GM15510 (cell line): ENCODE results near the gene SDC1.

ENCODE experiments used
- POLR2A ChIP-seq: IDR thresholded peaks from 3 replicates; pipeline ENCODE4 v1.6.1; 2011; ENCODE audit warnings: borderline replicate concordance; ENCODE audit not compliant: insufficient read length; ENCODE audit errors: extremely low read depth

The SDC1 gene, protein sequence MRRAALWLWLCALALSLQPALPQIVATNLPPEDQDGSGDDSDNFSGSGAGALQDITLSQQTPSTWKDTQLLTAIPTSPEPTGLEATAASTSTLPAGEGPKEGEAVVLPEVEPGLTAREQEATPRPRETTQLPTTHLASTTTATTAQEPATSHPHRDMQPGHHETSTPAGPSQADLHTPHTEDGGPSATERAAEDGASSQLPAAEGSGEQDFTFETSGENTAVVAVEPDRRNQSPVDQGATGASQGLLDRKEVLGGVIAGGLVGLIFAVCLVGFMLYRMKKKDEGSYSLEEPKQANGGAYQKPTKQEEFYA

DNA sequence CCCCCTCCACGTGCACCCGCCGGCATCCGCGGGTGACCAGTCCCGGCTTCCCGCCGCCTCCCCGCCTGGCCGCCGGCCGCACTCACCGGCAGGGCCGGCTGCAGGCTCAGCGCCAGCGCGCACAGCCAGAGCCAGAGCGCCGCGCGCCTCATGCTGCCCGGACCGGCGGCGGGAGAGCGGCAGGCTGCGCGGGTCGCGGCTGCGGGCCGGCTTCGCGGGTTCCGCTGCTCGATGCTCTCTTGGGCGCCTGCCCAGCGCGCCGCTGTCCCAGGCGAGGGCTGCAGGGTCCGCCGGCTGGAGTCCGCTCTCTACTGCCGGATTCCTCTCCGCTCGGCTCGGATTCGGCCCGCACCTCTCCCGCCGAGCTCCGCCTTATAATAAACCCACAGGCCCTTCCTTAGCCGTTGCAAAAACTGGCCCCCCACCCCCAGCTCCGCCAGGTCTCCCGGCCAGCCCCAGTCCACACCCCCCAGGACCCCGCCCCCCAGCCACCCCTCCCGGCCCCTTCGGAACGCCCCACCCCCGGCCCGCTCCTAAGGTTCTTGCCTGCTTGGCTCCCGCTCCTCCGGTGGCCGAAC is at the start of gene SDC1:
SDC1 (minus strand) TSS at position 415 of the 578 bp plus-strand sequence; CDS start at position 152, 263 bp downstream.
- TF ChIP-seq POLR2A: no peak

- no peak for TF ChIP-seq POLR2A
Observed at GRCh38 chr2:20273042-20273441, 48.1 kb upstream of the SDC1 start.

- no peak for TF ChIP-seq POLR2A
Observed at GRCh38 chr2:20267529-20267928, 42.6 kb upstream of the SDC1 start.

- no peak for TF ChIP-seq POLR2A
Observed at GRCh38 chr2:20264629-20265028, 39.7 kb upstream of the SDC1 start.

DNA sequence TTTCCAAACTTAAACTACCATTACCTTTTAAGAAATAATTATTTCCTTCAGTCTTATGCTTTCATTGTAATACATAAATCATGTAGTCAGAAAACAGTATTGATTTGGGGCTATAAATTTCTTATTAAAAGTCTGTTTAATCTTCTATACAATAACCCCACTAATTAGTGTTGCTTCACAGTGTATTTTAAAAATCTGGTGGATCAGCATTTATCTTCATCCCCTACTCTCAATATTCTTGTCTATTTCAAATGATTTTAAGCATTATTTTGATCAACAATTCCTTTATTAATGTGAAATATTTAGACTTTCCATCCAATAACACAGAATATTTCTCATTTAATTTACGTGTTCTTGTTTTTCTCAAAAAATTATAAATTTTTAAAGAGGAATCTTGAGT is 32.5 kb upstream of the SDC1 start:
- no peak for TF ChIP-seq POLR2A

- no peak for TF ChIP-seq POLR2A
Observed at GRCh38 chr2:20254731-20255130, 29.8 kb upstream of the SDC1 start.

DNA sequence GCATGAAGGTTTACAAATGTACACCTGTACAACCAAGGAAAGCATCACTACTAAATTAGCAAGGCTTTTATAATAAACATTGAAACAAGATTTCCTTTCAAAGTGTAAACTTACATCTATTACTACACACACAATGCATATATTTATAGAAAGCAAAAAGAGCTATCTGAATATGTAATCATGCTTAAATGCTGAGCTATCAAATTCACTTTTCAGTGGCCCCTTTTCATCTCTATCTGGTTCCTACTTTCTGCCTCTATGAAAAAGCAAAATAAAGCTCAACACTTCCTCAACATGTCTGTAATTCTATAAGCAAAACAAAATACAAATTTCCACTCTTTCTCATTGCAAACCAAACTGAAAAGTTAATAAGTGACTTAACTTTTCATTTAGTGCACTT is 25.5 kb upstream of the SDC1 start:
- no peak for TF ChIP-seq POLR2A

GRCh38 chr2:20249170-20249569 is 24.2 kb upstream of the SDC1 start:
- TF ChIP-seq POLR2A: no peak

DNA sequence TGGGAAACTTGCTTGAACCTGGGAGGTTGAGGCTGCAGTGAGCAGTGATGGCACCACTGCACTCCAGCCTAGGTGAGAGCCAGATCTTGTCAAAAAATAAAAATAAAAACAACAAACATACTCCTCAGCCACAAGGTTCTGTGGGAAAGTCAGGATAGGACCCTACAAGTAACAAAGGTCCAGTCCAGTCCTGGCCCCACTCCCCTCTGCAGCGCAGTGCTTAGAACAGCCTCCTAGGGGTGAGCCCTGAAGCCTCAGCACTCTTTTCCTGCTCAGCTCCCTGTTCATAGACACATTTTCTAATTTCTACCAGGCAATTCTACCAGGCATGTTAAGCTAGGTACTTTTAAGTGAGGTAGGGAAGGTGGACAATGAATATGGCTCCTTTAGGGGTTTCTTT is 22.2 kb upstream of the SDC1 start:
- TF ChIP-seq POLR2A: no peak

DNA sequence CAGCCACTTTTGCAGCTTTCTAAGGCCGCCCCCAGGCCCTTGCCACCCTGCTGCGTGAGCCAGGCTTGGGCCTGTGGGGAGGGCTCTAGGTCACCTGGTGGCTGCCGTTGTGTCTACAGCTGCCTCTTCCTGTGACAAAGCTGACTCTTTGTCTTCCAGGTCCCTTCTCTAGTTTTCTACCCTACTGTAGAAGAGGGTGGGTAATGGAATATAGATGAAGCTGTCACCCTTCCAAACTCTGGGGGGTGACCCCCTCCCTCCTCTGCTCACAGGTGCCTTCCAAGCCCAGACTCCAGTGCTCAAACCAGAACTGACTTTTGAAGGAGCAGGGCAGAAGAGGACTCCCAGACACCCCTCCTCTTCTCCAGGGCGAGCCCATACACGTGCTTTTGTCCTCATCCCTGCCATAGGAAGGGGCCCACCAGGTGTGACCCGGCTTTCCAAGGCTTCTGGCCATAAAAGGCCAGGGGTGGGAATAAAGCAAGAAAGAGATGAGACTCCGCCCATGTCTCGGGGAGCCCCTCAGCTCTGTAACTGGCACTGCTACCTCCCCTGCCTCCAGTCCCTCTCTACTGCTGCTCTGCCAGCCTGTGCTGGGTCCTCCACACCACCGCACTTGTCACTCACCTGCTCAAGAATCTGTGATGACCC is 17.9 kb upstream of the SDC1 start:
- TF ChIP-seq POLR2A: no peak

DNA sequence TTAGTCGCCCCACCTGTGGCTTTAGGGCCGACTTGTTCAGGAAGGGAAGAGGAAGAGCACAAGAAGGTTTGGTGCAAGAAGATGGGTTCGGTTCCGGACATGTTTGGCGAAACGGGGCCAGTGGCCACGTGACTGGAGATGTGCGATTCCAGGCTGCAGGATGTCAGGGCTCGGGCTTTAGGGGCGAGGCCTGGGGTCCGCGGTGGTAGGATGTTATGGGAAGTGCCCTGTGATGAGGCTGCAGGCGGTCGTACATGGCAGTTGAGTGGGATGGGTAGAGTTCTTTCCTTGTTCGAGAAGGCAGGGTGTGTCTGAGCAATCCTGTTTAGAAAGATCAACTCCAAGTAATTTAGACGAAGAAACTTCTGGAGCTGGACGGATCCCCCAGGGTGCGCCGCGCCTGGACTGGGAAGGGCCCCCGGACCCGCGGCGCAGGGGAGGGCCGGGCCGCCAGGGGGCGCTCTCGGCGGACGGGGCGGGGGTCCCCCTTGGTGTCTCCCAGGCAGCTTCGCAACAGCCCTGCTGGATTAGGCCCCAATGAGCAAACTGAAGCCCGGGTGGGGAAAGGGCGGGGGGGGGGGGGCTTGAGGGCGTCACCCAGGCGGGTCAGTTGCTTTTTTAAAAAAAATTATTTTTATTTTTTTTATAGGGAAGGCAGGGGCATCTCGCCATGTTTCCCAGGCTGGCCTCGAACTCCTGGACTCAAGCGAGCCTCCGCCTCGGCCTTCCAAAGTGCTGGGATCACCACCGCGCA is 17.2 kb upstream of the SDC1 start:
- no peak for TF ChIP-seq POLR2A

GRCh38 chr2:20236496-20236895 is 11.6 kb upstream of the SDC1 start:
- TF ChIP-seq POLR2A: no peak

- no peak for TF ChIP-seq POLR2A
Observed at GRCh38 chr2:20235655-20236305, 10.8 kb upstream of the SDC1 start.

DNA sequence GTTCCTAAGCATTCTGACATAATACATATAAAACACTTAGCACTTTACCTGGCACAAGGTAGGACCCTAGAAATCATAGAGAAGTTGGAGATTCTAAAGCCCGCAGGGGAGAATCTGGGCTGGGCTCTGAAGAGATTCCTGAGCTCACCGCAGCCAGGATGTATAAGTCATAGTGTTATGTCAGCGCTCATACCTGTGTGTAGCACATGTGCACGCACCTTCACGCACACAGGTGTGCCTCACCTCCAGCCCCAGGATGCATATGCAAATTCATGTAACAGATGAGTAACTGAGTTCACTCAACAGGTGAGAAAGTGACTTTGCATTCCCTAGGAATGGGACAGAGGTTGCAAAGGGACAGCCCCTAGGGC is 7.9 kb upstream of the SDC1 start:
- no peak for TF ChIP-seq POLR2A

DNA sequence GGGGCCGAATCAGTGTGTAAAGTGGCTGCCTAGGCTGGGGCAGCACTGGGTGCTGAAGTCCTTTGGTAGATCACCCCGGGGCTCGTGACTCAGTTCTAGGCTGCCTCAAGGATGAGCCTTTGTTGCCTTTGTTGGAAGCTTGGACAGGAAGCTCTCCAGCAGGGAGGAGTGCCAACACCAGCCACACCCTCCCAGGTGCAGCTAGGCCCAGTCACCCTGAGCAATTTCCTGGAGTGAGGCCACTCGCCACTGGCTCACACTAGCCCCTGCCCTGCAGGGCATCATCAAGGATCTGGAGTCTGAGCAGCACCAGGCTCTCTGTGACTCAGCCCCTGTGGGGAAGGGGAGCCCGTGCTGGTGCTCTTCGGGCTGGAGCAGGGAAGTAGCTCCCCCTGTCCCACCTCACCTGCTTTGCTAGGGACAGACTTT is 6.7 kb upstream of the SDC1 start:
- no peak for TF ChIP-seq POLR2A
